Cardiac fibroblast (primary cell): Measurements from ENCODE around the gene METTL1.
A peak's percentile ranks its signal among the peaks of the same experiment; 100 is the strongest.

Experiments used
- DNase-seq, 2 donors: peaks; one replicate each; pipeline versions ENCODE4 v3.0.0 to v3.0.0-alpha.2; 2010; ENCODE audit warnings: low read depth in 2 of 2
- H3K4me3 ChIP-seq, 2 donors: replicated peaks in 1 of 2; 1 replicate in 1 of 2; 2 replicates in 1 of 2; pipeline ENCODE4 v1.5.1; 2011; ENCODE audit warnings: low read depth in 2 of 2, low read length in 2 of 2, mild to moderate bottlenecking in 2 of 2, moderate library complexity in 1 of 2
- TF ChIP-seq, protein P1 (sequence below): IDR thresholded peaks from one replicate; pipeline ENCODE4 v1.5.1; 2011; ENCODE audit warnings: low read depth, mild to moderate bottlenecking, low read length, inconsistent platforms

The METTL1 gene

GRCh38 chr12:57752668-57753000, 19.3 kb downstream of the METTL1 start:
- TF ChIP-seq, protein P1, sequence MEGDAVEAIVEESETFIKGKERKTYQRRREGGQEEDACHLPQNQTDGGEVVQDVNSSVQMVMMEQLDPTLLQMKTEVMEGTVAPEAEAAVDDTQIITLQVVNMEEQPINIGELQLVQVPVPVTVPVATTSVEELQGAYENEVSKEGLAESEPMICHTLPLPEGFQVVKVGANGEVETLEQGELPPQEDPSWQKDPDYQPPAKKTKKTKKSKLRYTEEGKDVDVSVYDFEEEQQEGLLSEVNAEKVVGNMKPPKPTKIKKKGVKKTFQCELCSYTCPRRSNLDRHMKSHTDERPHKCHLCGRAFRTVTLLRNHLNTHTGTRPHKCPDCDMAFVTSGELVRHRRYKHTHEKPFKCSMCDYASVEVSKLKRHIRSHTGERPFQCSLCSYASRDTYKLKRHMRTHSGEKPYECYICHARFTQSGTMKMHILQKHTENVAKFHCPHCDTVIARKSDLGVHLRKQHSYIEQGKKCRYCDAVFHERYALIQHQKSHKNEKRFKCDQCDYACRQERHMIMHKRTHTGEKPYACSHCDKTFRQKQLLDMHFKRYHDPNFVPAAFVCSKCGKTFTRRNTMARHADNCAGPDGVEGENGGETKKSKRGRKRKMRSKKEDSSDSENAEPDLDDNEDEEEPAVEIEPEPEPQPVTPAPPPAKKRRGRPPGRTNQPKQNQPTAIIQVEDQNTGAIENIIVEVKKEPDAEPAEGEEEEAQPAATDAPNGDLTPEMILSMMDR, result no peak
- peak overlapping the region in 1 of 2 donors; percentile 43 for H3K4me3 ChIP-seq
- no peak for DNase-seq

GRCh38 chr12:57751788-57752667, 19.9 kb downstream of the METTL1 start, which contains the start of gene CDK4:
CDK4 (minus strand) TSS chr12:57752310; CDS start chr12:57751717, 593 bp downstream.
- TF ChIP-seq, protein P1, result no peak
- DNase-seq, result peak; percentile 100
- H3K4me3 ChIP-seq, result peak within 1 kb of the TSS; percentile 81 to 88

- no peak for DNase-seq
- TF ChIP-seq, protein P1, result no peak
These were observed 20.5 kb downstream of the METTL1 start for GRCh38 chr12:57751432-57751787.

GRCh38 chr12:57750561-57751431, 21.1 kb downstream of the METTL1 start:
- TF ChIP-seq, protein P1, result no peak
- no peak for DNase-seq
- H3K4me3 ChIP-seq, result peak overlapping the region; percentile 81 to 88

More at GRCh38 chr12:57751432-57751787, 20.5 kb downstream of the METTL1 start:
- H3K4me3 ChIP-seq, result peak overlapping the region; percentile 81 to 88

DNA sequence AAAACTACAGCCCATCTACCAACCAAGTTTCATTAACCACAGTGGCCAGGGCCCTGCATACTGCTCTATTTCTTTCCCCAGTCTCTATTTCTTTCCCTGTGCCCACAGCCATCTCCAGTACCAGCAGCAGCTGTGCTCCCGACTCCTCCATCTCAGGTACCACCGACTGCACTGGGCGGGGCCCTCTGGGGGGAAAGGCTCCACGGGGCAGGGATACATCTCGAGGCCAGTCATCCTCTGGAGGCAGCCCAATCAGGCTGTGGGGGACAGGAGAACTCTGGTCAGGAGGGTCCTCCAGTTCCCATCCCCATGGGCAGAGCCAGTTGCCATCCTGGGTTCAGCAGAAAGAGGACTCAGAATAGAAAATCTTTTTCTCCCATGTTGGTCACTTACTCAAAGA, 22.8 kb downstream of the METTL1 start:
- no peak overlapping the region for H3K4me3 ChIP-seq
- TF ChIP-seq, protein P1, result no peak
- no peak for DNase-seq

DNA sequence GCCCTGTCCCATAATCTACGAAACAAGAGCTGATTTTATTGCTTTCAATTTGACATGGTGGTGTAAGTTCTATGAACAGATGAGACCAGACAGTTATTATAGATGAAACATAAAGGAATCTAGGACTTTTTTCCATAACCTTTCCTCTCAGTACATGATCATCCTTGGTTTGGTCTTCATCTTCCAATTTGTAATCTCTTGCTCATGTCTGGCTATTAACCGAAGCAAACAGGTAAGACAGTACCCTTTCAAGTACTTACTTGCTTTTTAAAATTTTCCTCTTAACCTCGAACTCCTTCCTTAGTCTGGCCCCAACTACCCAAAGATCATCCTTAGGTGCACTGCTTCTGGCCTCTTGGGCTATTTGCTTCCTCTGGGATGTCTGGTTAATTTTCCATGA, 25.9 kb downstream of the METTL1 start:
- DNase-seq, result no peak
- H3K4me3 ChIP-seq, result peak overlapping the region; percentile 85 to 96
- TF ChIP-seq, protein P1, result no peak
